ENCODE data around the gene NINJ2. TPM values are rescaled to one million over a fixed set of nuclear protein-coding genes. Genes with fewer than 3 reads are reported as not detected.

NINJ2 gene
- total and polyA plus RNA-seq, 8 donors, result 0.32 to 1.8 (median 0.68) TPM

GRCh38 chr12:618605-619004 lies 44.6 kb downstream of the NINJ2 start:
- intact Hi-C loops (cut with DNase I), result no loop called here
- FAIRE-seq (no peak), DNase-seq (no peak), ATAC-seq (no peak)
- Histone ChIP-seq H3K27ac (no peak overlapping the region), H3K9me3 (no peaks in the 10 kb centered on the region), H3K4me3 (no peak overlapping the region), H3K27me3 (no peaks in the 10 kb centered on the region), H3K36me3 (no peaks in the 10 kb centered on the region), H3K4me1 (no peaks in the 10 kb centered on the region)
- 72 to 75% methylated on average over 6 of the region's 6 CpGs for WGBS, 2 donors
- no peak for TF ChIP-seq CTCF (IDR thresholded peaks at IDR 0.05)

GRCh38 chr12:617304-617915 lies 45.8 kb downstream of the NINJ2 start:
- no peaks in the 10 kb centered on the region for H3K36me3 ChIP-seq
- intact Hi-C loops (cut with DNase I), result no loop called here
- H3K4me3 ChIP-seq, result no peak overlapping the region
- peak in 1 of 6 donors; percentile 35 for DNase-seq
- peak overlapping the region in 1 of 4 donors; percentile 33 for H3K27ac ChIP-seq
- no peak for FAIRE-seq
- no peaks in the 10 kb centered on the region for H3K27me3 ChIP-seq
- H3K4me1 ChIP-seq, result no peaks in the 10 kb centered on the region
- peak in 3 of 4 donors; percentile 14 to 70 (median 64) for ATAC-seq
- no peak for TF ChIP-seq CTCF (IDR thresholded peaks at IDR 0.05)
- 75% methylated on average over 14 of the region's 14 CpGs for WGBS, 2 donors
- H3K9me3 ChIP-seq, result no peaks in the 10 kb centered on the region

- Histone ChIP-seq H3K27ac (no peak overlapping the region), H3K4me3 (no peak overlapping the region), H3K4me1 (no peaks in the 10 kb centered on the region), H3K9me3 (no peaks in the 10 kb centered on the region), H3K36me3 (no peaks in the 10 kb centered on the region), H3K27me3 (no peaks in the 10 kb centered on the region)
- intact Hi-C loops (cut with DNase I), result no loop called here
- WGBS, 2 donors, result 68 to 70% methylated on average over 4 of the region's 4 CpGs
- TF ChIP-seq CTCF (IDR thresholded peaks at IDR 0.05), result no peak
- DNase-seq (no peak), FAIRE-seq (no peak), ATAC-seq (no peak)
Observed at GRCh38 chr12:615620-616019, 47.6 kb downstream of the NINJ2 start.

- no peak for TF ChIP-seq CTCF (IDR thresholded peaks at IDR 0.05)
- Histone ChIP-seq H3K4me3 (no peak overlapping the region), H3K27ac (no peak overlapping the region), H3K36me3 (no peaks in the 10 kb centered on the region), H3K4me1 (no peaks in the 10 kb centered on the region), H3K9me3 (no peaks in the 10 kb centered on the region), H3K27me3 (no peaks in the 10 kb centered on the region)
- DNase-seq (no peak), ATAC-seq (peak in 2 of 4 donors; percentile 34 to 59), FAIRE-seq (no peak)
- intact Hi-C loops (cut with DNase I), result no loop called here
- WGBS, 2 donors, result 64 to 68% methylated on average over 12 of the region's 12 CpGs
Observed at GRCh38 chr12:614411-614970, 48.8 kb downstream of the NINJ2 start.

GRCh38 chr12:613996-614395 lies 49.2 kb downstream of the NINJ2 start:
- no peaks in the 10 kb centered on the region for H3K4me1 ChIP-seq
- no peaks in the 10 kb centered on the region for H3K27me3 ChIP-seq

More at GRCh38 chr12:613996-614395, 49.2 kb downstream of the NINJ2 start:
- Histone ChIP-seq H3K36me3 (no peaks in the 10 kb centered on the region), H3K9me3 (no peaks in the 10 kb centered on the region), H3K4me3 (no peak overlapping the region), H3K27ac (no peak overlapping the region)
- FAIRE-seq, result no peak
- intact Hi-C loops (cut with DNase I), result no loop called here
- 82 to 90% methylated on average over 5 of the region's 5 CpGs for WGBS, 2 donors
- no peak for ATAC-seq
- TF ChIP-seq CTCF (IDR thresholded peaks at IDR 0.05), result no peak
- no peak for DNase-seq
